K562 (cell line): ENCODE results near the gene SMIM10L1. TPM values are rescaled to one million over a fixed set of nuclear protein-coding genes. Genes with fewer than 3 reads are reported as not detected.

Experiments
- E2F3 ChIP-seq: fragments of 250-450 bp; sonication (Bioruptor Pico); IDR thresholded peaks from 2 replicates; pipeline ENCODE4 v1.4.0; 2020; ENCODE audit warnings: mild to moderate bottlenecking
- FOXO4 ChIP-seq: fragments of 450-650 bp; formaldehyde crosslinking; IDR thresholded peaks from 2 replicates; pipeline ENCODE4 v1.4.0; 2020; ENCODE audit warnings: mild to moderate bottlenecking, moderate library complexity
- KLF13 ChIP-seq: fragments of 450-650 bp; IDR thresholded peaks from 2 replicates; pipeline ENCODE4 v1.6.1; 2016; ENCODE audit warnings: missing genetic modification characterization, low read depth, mild to moderate bottlenecking, missing compliant biosample characterization, moderate library complexity, borderline replicate concordance
- RFX5 ChIP-seq: IDR thresholded peaks from 2 replicates; pipeline ENCODE4 v1.6.1; 2011; ENCODE audit warnings: low read depth, mild to moderate bottlenecking, improper control_type of control experiment, low read length
- ZNF592 ChIP-seq: fragments of 450-650 bp; IDR thresholded peaks from 2 replicates; pipeline ENCODE4 v1.6.1; 2017; ENCODE audit warnings: antibody characterized with exemption, mild to moderate bottlenecking
- ZNF764 ChIP-seq: fragments of 250-450 bp; sonication (Bioruptor Pico); IDR thresholded peaks from 2 replicates; pipeline ENCODE4 v1.4.0; 2020; ENCODE audit warnings: low read depth, mild to moderate bottlenecking, moderate library complexity
- polyA plus RNA-seq, 8 experiments: library from polyadenylated mRNA; depleted of rRNA in 4 of 8; stranded (reverse) in 5 of 8; unstranded in 3 of 8; fragments of >200 nt; fragmentation: Nextera tagmentation in 2 of 8; fragmentation: Illumina TruSeq in 1 of 8; extraction: Ambion mirVana in 2 of 8; extraction: Trizol in 1 of 8; gene quantifications; 2 replicates each; pipeline versions ENCODE4 v1.2.1 to v1.2.3, GENCODE V29; 2011 to 2014; ENCODE audit warnings: inconsistent platforms in 1 of 8, missing spikeins in 1 of 8
- total RNA-seq, 7 experiments: library from RNA; depleted of rRNA in 6 of 7; stranded (reverse); fragments of >200 nt in 6 of 7; fragmentation: Illumina TruSeq in 2 of 7; extraction: Trizol in 2 of 7; gene quantifications; 2 replicates each; pipeline versions ENCODE4 v1.2.1 to v1.2.3, GENCODE V29; 2011 to 2021; ENCODE audit warnings: low replicate concordance in 1 of 7
- TF ChIP-seq, protein P1 (sequence below): IDR thresholded peaks from 3 replicates; pipeline ENCODE4 v1.6.1; 2011; ENCODE audit warnings: borderline replicate concordance, mild to moderate bottlenecking, moderate library complexity; ENCODE audit not compliant: insufficient read length; ENCODE audit errors: extremely low read depth
- TF ChIP-seq, protein P2 (sequence below): fragments of 250-450 bp; sonication (Bioruptor Pico); IDR thresholded peaks from 2 replicates; pipeline ENCODE4 v1.4.0; 2020
- TF ChIP-seq, protein P3 (sequence below): fragments of 250-450 bp; sonication (Bioruptor Pico); IDR thresholded peaks from 2 replicates; pipeline ENCODE4 v1.8.0; 2022; ENCODE audit warnings: inconsistent platforms, mild to moderate bottlenecking, moderate library complexity, borderline replicate concordance

The SMIM10L1 gene
- total and polyA plus RNA-seq, 9 of the 15 experiments (the other 6 are each of a cell fraction or from before 2014, with no cell fraction given) = 3.0 to 12.1 (median 9.0) TPM

DNA sequence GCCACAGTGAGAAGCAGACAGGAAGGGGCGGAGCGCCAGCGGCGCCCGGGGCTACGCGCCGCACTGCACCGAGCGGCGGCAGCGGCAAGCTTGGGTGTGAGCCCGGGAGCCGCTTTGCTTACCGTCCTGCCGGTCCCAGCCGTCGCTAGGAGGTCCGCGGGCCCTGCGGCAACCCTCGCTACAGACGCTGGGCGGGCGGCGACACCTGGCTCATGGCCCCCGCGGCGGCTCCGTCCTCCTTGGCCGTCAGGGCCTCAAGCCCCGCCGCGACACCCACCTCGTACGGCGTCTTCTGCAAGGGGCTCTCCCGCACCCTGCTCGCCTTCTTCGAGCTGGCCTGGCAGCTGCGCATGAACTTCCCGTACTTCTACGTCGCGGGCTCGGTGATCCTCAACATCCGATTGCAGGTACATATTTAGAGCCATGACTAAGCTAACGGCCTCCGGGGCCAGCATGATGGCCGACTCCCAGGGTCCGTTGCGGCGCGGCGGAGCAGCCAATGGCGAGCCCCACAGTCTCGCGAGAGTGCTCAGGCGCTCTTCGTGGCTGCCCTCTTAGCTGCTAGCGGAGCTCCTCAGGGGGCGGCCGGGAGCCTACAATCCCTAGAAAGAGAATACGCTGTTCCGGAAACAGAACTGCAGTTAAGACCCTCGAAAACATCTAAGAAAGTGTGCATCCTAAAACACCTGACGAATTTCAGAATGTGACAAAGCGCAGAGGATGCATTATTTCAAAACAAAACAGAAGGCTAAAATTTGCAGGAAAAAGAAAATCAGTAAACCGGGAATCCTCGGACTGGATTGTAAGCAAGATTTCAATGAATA, at the start of gene SMIM10L1 (continued):
- TF ChIP-seq ZNF592 (no peak), FOXO4 (CRISPR knock-in tag) (0 out of 2 replicates have a peak, but pooled peaks have one; percentile 32), ZNF764 (CRISPR knock-in tag) (no peak), KLF13 (tag) (no peak), E2F3 (CRISPR knock-in tag) (no peak), RFX5 (no peak)
- TF ChIP-seq, protein P1, sequence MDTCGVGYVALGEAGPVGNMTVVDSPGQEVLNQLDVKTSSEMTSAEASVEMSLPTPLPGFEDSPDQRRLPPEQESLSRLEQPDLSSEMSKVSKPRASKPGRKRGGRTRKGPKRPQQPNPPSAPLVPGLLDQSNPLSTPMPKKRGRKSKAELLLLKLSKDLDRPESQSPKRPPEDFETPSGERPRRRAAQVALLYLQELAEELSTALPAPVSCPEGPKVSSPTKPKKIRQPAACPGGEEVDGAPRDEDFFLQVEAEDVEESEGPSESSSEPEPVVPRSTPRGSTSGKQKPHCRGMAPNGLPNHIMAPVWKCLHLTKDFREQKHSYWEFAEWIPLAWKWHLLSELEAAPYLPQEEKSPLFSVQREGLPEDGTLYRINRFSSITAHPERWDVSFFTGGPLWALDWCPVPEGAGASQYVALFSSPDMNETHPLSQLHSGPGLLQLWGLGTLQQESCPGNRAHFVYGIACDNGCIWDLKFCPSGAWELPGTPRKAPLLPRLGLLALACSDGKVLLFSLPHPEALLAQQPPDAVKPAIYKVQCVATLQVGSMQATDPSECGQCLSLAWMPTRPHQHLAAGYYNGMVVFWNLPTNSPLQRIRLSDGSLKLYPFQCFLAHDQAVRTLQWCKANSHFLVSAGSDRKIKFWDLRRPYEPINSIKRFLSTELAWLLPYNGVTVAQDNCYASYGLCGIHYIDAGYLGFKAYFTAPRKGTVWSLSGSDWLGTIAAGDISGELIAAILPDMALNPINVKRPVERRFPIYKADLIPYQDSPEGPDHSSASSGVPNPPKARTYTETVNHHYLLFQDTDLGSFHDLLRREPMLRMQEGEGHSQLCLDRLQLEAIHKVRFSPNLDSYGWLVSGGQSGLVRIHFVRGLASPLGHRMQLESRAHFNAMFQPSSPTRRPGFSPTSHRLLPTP = no peak
- TF ChIP-seq, protein P2, sequence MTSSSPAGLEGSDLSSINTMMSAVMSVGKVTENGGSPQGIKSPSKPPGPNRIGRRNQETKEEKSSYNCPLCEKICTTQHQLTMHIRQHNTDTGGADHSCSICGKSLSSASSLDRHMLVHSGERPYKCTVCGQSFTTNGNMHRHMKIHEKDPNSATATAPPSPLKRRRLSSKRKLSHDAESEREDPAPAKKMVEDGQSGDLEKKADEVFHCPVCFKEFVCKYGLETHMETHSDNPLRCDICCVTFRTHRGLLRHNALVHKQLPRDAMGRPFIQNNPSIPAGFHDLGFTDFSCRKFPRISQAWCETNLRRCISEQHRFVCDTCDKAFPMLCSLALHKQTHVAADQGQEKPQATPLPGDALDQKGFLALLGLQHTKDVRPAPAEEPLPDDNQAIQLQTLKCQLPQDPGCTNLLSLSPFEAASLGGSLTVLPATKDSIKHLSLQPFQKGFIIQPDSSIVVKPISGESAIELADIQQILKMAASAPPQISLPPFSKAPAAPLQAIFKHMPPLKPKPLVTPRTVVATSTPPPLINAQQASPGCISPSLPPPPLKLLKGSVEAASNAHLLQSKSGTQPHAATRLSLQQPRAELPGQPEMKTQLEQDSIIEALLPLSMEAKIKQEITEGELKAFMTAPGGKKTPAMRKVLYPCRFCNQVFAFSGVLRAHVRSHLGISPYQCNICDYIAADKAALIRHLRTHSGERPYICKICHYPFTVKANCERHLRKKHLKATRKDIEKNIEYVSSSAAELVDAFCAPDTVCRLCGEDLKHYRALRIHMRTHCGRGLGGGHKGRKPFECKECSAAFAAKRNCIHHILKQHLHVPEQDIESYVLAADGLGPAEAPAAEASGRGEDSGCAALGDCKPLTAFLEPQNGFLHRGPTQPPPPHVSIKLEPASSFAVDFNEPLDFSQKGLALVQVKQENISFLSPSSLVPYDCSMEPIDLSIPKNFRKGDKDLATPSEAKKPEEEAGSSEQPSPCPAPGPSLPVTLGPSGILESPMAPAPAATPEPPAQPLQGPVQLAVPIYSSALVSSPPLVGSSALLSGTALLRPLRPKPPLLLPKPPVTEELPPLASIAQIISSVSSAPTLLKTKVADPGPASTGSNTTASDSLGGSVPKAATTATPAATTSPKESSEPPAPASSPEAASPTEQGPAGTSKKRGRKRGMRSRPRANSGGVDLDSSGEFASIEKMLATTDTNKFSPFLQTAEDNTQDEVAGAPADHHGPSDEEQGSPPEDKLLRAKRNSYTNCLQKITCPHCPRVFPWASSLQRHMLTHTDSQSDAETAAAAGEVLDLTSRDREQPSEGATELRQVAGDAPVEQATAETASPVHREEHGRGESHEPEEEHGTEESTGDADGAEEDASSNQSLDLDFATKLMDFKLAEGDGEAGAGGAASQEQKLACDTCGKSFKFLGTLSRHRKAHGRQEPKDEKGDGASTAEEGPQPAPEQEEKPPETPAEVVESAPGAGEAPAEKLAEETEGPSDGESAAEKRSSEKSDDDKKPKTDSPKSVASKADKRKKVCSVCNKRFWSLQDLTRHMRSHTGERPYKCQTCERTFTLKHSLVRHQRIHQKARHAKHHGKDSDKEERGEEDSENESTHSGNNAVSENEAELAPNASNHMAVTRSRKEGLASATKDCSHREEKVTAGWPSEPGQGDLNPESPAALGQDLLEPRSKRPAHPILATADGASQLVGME = no peak
- TF ChIP-seq, protein P3, sequence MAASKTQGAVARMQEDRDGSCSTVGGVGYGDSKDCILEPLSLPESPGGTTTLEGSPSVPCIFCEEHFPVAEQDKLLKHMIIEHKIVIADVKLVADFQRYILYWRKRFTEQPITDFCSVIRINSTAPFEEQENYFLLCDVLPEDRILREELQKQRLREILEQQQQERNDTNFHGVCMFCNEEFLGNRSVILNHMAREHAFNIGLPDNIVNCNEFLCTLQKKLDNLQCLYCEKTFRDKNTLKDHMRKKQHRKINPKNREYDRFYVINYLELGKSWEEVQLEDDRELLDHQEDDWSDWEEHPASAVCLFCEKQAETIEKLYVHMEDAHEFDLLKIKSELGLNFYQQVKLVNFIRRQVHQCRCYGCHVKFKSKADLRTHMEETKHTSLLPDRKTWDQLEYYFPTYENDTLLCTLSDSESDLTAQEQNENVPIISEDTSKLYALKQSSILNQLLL = no peak
